B cell (primary cell): ENCODE measurements around the gene ZCCHC24. TPM values are rescaled to one million over a fixed set of nuclear protein-coding genes. Genes with fewer than 3 reads are reported as not detected.

ENCODE experiments used
- ATAC-seq: fragments of 200-7000 bp; cut with Tn5 transposase; one replicate; pipeline ENCODE4 v1.10.0; 2021; ENCODE audit warnings: low read depth, mild to moderate bottlenecking, moderate number of reproducible peaks, moderate library complexity
- CTCF ChIA-PET: fragments of 350-600 bp; sonication (Branson Sonifier 250); formaldehyde crosslinking; loops from one replicate; lab custom pipeline; 2021; ENCODE audit warnings: antibody characterized with exemption, inconsistent platforms; lab: Charles Lee
- POLR2A ChIA-PET: fragments of 350-600 bp; sonication (Branson Sonifier 250); formaldehyde crosslinking; loops from one replicate; lab custom pipeline; 2021; ENCODE audit warnings: antibody characterized with exemption; lab: Charles Lee
- DNase-seq: peaks from one replicate; pipeline ENCODE4 v3.0.0; 2013
- H2AFZ ChIP-seq: 2 replicates; pipeline ENCODE4 v1.6.1; 2012; ENCODE audit warnings: mild to moderate bottlenecking, low read depth, low read length; ENCODE audit not compliant: insufficient read depth, poor library complexity, severe bottlenecking
- H3K27ac ChIP-seq, 2 donors: 1 replicate in 1 of 2; 2 replicates in 1 of 2; pipeline ENCODE4 v1.5.1; 2012 to 2013; ENCODE audit warnings: low read length in 2 of 2, mild to moderate bottlenecking in 2 of 2, moderate library complexity in 1 of 2
- H3K27me3 ChIP-seq, 4 experiments: fragments of 200-600 bp in 1 of 4; sonication (generic) in 1 of 4; replicated peaks in 1 of 4; 1 replicate in 2 of 4; 2 replicates in 2 of 4; pipeline versions ENCODE4 v1.6.1 to v1.7.0; 2013 to 2016; ENCODE audit warnings: low read length in 3 of 4, mild to moderate bottlenecking in 2 of 4, mixed read lengths in 1 of 4, moderate library complexity in 1 of 4; ENCODE audit not compliant: insufficient read depth in 4 of 4, control insufficient read depth in 3 of 4; ENCODE audit errors: control extremely low read depth in 1 of 4
- H3K36me3 ChIP-seq, 2 experiments: replicated peaks in 1 of 2; 1 replicate in 1 of 2; 2 replicates in 1 of 2; pipeline versions ENCODE4 v1.6.1 to v1.7.1; 2013; ENCODE audit warnings: low read length in 1 of 2; ENCODE audit not compliant: insufficient read depth in 2 of 2, control insufficient read depth in 1 of 2; ENCODE audit errors: control extremely low read depth in 1 of 2, extremely low read depth in 1 of 2
- H3K4me1 ChIP-seq, 2 donors: fragments of 200-600 bp in 1 of 2; sonication (generic) in 1 of 2; 1 replicate in 1 of 2; 2 replicates in 1 of 2; pipeline versions ENCODE4 v1.5.1 to v1.6.1; 2013 to 2017; ENCODE audit warnings: low read length in 2 of 2; ENCODE audit not compliant: control insufficient read depth in 2 of 2, insufficient read depth in 2 of 2
- H3K4me2 ChIP-seq: replicated peaks from 2 replicates; pipeline ENCODE3; 2012; ENCODE audit warnings: mild to moderate bottlenecking, low read depth, low read length; ENCODE audit not compliant: poor library complexity, severe bottlenecking
- H3K4me3 ChIP-seq, 5 experiments: fragments of 200-600 bp in 1 of 5; sonication (generic) in 1 of 5; 1 replicate in 3 of 5; 2 replicates in 2 of 5; pipeline versions ENCODE4 v1.5.1 to v1.7.0; 2011 to 2016; ENCODE audit warnings: low read length in 4 of 5, mild to moderate bottlenecking in 4 of 5, low read depth in 2 of 5, control low read depth in 1 of 5, moderate library complexity in 1 of 5; ENCODE audit not compliant: insufficient read depth in 1 of 5; ENCODE audit errors: control extremely low read depth in 1 of 5, extremely low read depth in 1 of 5
- H3K79me2 ChIP-seq: fragments of 200-600 bp; sonication (generic); one replicate; pipeline ENCODE4 v1.6.0; 2016; ENCODE audit warnings: low read length; ENCODE audit not compliant: control insufficient read depth, insufficient read depth
- H3K9ac ChIP-seq: fragments of 200-600 bp; sonication (generic); 2 replicates; pipeline ENCODE4 v1.6.1; 2017; ENCODE audit warnings: mild to moderate bottlenecking, low read length, moderate library complexity
- H3K9me3 ChIP-seq, 3 donors: one replicate each; pipeline versions ENCODE4 v1.6.1 to v1.7.1; 2013; ENCODE audit warnings: low read length in 2 of 3; ENCODE audit not compliant: control insufficient read depth in 2 of 3, insufficient read depth in 1 of 3; ENCODE audit errors: control extremely low read depth in 1 of 3
- H4K20me1 ChIP-seq: 2 replicates; pipeline ENCODE4 v1.6.0; 2012; ENCODE audit warnings: mild to moderate bottlenecking, low read length; ENCODE audit not compliant: insufficient read depth, control insufficient read depth, poor library complexity, severe bottlenecking
- H3K27ac Mint-ChIP-seq: one replicate; pipeline ENCODE4 v1.8.0; 2021; ENCODE audit warnings: mixed read lengths
- H3K27me3 Mint-ChIP-seq: one replicate; pipeline ENCODE4 v1.8.0; 2021; ENCODE audit warnings: mixed read lengths
- H3K4me1 Mint-ChIP-seq: one replicate; pipeline ENCODE4 v1.8.0; 2021; ENCODE audit warnings: mixed read lengths
- H3K4me3 Mint-ChIP-seq: one replicate; pipeline ENCODE4 v1.8.0; 2021; ENCODE audit warnings: mixed read lengths
- H3K9me3 Mint-ChIP-seq: one replicate; pipeline ENCODE4 v1.8.0; 2022; ENCODE audit warnings: mixed read lengths; ENCODE audit not compliant: insufficient read depth
- EZH2 ChIP-seq: IDR thresholded peaks from 2 replicates; pipeline ENCODE4 v1.6.1; 2012; ENCODE audit warnings: borderline replicate concordance, low read depth, mild to moderate bottlenecking, moderate library complexity, low read length; ENCODE audit not compliant: insufficient read depth, poor library complexity, severe bottlenecking
- WGBS: methylation state at CpG from one replicate; pipeline ENCODE4 v1.1.5; 2013; ENCODE audit warnings: missing lambda C conversion rate; ENCODE audit not compliant: insufficient coverage; 5-methylcytosine and 5-hydroxymethylcytosine counted together
- intact Hi-C: fragments of 100-400 bp; cut with micrococcal nuclease; formaldehyde crosslinking; loops from one replicate; pipeline ENCODE4 v1.10.0; 2022
- polyA plus RNA-seq: library from polyadenylated mRNA; depleted of rRNA; stranded (reverse); fragments of >200 nt; gene quantifications from 2 replicates; pipeline ENCODE4 v1.2.3, GENCODE V29; 2012
- total RNA-seq, 2 donors: library from RNA; stranded (reverse); fragments of 120-200 nt in 1 of 2; gene quantifications; 1 replicate in 1 of 2; 2 replicates in 1 of 2; pipeline versions ENCODE4 v1.2.3 to v1.2.4, GENCODE V29; 2013 to 2022
- TF ChIP-seq, protein P1 (sequence below): fragments of 200-600 bp; IDR thresholded peaks from one replicate; pipeline ENCODE4 v1.8.0; 2022; ENCODE audit warnings: antibody characterized with exemption, mild to moderate bottlenecking

ZCCHC24 gene
- total and polyA plus RNA-seq, 2 donors (not counting 1 experiment from before 2014, with no cell fraction given) = 0.34 to 2.3 TPM

GRCh38 chr10:79416578-79417255 lies 28.7 kb downstream of the ZCCHC24 start:
- no peak overlapping the region for H3K27ac ChIP-seq
- H4K20me1 ChIP-seq = no peaks in the 10 kb centered on the region
- H3K9ac ChIP-seq = no peak overlapping the region
- H3K4me2 ChIP-seq = no peak overlapping the region
- TF ChIP-seq, protein P1, sequence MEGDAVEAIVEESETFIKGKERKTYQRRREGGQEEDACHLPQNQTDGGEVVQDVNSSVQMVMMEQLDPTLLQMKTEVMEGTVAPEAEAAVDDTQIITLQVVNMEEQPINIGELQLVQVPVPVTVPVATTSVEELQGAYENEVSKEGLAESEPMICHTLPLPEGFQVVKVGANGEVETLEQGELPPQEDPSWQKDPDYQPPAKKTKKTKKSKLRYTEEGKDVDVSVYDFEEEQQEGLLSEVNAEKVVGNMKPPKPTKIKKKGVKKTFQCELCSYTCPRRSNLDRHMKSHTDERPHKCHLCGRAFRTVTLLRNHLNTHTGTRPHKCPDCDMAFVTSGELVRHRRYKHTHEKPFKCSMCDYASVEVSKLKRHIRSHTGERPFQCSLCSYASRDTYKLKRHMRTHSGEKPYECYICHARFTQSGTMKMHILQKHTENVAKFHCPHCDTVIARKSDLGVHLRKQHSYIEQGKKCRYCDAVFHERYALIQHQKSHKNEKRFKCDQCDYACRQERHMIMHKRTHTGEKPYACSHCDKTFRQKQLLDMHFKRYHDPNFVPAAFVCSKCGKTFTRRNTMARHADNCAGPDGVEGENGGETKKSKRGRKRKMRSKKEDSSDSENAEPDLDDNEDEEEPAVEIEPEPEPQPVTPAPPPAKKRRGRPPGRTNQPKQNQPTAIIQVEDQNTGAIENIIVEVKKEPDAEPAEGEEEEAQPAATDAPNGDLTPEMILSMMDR = no peak
- no peak for TF ChIP-seq EZH2
- 87% methylated on average over 10 of the region's 12 CpGs for WGBS
- Mint-ChIP-seq H3K27me3 (no peaks in the 10 kb centered on the region), H3K4me1 (peaks cover 12% of the 10 kb centered on the region), H3K27ac (no peak overlapping the region), H3K9me3 (no peaks in the 10 kb centered on the region), H3K4me3 (no peak overlapping the region)
- no peaks in the 10 kb centered on the region for H3K9me3 ChIP-seq
- no peaks in the 10 kb centered on the region for H3K36me3 ChIP-seq
- intact Hi-C loops = no loop called here
- peaks cover 0 to 6% of the 10 kb centered on the region in 2 donors for H3K4me1 ChIP-seq
- DNase-seq (no peak), ATAC-seq (no peak)
- no peaks in the 10 kb centered on the region for H3K79me2 ChIP-seq
- no peak overlapping the region for H3K4me3 ChIP-seq
- ChIA-PET POLR2A (no interaction called here), CTCF (no interaction called here)
- H3K27me3 ChIP-seq = no peaks in the 10 kb centered on the region
- H2AFZ ChIP-seq = no peak overlapping the region

DNA sequence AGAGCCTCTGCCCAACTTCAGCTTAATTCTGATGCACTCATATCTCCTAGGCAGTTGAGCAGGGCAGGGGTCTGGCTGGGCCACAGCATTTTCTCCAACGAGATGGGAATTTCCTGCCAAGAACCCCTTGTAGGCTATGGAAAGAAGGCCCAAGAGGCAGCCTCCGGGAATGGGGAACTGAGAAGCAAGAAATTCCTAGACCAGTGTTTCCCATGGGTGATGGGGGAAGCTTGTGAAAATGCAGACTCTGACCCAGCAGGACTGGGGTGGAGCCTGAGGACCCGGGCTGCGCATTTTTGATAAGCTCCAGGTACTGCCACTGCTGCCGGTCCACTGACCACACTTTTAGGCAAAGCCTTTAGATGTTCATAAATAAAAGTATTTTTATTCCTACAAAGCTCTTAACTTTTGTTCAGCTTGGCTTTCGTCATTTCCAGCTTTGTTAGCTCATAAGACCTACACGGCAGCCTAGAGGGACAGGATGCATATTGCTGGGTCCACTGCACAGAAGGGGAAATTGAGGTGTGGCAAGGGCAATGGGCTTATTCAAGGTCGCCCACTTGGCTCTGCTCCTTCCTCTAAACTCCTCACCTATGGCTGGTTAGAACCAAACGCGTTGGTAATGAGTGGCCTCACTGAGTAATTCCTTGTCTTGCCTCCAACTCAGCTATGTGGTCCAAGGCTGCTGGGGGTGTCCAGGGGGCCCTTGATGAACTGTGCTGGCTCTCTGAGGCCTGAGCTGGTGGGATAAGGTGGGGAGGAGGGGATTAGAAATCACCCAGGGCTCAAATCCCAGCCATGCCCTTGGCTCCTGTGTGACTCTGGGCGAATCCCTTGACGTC lies 29.5 kb downstream of the ZCCHC24 start:
- peaks cover 12% of the 10 kb centered on the region for H3K4me1 Mint-ChIP-seq
- CTCF ChIA-PET = interaction anchor here (2.0 kb wide), 1 partner anchor 42 kb away, joined by 8 read pairs; no protein-coding TSS in a partner anchor
- Histone ChIP-seq H4K20me1 (no peaks in the 10 kb centered on the region), H3K79me2 (no peaks in the 10 kb centered on the region), H3K4me3 (no peak overlapping the region), H3K27ac (no peak overlapping the region), H3K4me2 (no peak overlapping the region), H3K36me3 (no peaks in the 10 kb centered on the region), H3K9ac (no peak overlapping the region), H3K9me3 (no peaks in the 10 kb centered on the region), H3K4me1 (peaks cover 0 to 6% of the 10 kb centered on the region in 2 donors), H3K27me3 (no peaks in the 10 kb centered on the region), H2AFZ (no peak overlapping the region)
- H3K27ac Mint-ChIP-seq = no peak overlapping the region
- H3K9me3 Mint-ChIP-seq = no peaks in the 10 kb centered on the region
- no peak overlapping the region for H3K4me3 Mint-ChIP-seq
- no peak for TF ChIP-seq EZH2
- TF ChIP-seq, protein P1 = no peak
- WGBS = 79% methylated on average over 6 of the region's 12 CpGs
- intact Hi-C loops = no loop called here
- ATAC-seq (no peak), DNase-seq (no peak)
- POLR2A ChIA-PET = no interaction called here
- H3K27me3 Mint-ChIP-seq = no peaks in the 10 kb centered on the region
